ENCODE results near the gene NTRK3.
A peak's percentile ranks its signal among the peaks of the same experiment; 100 is the strongest.

NTRK3 gene

DNA sequence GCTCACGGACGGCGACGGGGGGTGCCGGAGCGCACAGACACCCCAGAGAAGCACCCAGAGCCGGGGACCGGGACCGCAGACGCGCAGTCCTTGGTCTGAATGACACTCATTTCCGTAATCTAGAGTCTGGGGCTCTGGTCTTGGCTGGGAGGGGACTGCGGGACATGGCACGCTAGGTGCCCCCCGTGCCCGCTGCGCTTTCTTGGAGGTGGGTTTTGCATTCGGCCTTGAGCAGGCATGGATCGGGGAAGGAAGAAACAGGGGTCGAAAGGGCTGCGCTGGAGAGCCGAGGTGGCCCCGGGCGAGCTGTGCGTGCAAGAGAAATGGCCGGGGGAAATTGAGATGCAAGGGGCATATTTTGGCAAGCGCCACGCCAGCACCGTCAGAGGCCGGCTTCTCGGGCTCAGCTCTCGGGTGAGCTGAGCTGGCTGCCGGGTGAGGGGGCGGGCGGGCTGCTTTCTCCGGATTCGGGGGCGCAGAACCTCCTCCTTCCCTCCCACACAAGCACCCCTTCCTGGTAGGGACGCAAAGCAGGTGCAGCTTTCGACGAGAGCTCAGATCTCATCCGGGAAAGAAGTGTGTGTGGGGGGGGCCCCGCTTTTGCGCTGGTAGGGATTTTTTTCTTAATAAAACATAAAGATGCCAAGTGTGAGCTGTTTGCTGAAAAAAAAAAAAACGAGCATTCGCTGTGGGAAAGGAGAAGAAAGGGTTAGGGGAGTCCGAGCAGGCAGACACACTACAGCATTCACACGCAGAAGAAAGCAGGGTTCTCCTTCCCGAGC, 963 bp upstream of the NTRK3 start:
- DNase-seq = no peak

DNA sequence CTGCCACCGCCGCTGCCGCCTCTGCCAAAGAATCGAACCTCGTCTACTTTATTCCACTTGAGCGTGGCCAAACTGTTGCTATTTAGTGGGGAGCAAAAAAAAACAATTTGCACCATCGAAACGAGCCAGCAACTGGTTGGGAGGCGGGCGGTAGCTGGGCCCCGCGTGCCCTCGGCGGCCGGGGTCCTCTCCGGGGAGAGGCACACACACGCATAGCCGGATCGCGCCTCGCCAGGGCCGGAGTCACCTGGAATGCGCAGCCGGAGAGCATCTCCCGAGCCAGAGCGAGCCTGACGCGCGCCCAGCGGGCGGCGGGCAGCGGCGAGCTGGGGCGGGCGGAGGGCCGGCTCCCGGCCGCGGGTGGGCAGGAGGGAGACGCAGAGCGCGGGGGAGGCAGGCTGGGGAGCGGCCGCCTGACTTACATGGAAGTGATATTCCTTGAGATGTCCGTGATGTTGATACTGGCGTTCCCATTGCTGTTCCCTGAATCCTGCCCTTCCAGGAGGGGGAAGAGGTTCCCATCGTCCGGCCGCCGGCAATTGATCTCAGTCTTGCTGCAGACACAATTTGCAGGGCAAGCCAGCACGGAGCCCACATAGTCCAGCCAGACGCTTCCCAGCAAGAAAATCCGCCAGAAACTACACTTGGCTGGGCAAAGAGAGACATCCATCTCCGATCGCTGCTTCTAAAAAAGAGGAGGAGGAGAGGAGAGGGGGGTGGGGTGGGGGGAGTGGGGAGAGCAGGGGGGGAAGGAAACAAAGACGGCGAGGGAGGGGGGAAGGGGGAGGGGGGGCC, 858 bp downstream of the NTRK3 start:
- DNase-seq = no peak

DNA sequence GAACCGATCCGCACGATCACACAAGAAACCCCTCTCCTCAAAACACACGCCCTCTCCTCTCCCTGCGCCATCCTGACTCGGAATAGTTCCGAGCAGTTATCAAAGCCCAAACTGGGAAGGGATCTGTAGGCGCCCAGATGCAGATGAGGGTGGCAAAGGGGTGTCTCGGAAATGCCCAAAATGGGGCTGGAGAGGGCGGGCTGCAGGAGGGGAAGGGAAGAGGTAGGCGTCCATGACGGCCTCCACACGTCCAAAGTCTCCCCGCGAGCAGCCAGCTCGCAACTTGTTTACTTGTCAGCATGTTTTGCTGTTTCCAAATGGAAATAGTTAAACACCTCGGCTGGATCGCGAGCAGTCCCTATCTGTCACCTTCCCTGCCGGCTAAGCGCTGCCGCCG, 1.5 kb downstream of the NTRK3 start:
- DNase-seq = no peak

DNA sequence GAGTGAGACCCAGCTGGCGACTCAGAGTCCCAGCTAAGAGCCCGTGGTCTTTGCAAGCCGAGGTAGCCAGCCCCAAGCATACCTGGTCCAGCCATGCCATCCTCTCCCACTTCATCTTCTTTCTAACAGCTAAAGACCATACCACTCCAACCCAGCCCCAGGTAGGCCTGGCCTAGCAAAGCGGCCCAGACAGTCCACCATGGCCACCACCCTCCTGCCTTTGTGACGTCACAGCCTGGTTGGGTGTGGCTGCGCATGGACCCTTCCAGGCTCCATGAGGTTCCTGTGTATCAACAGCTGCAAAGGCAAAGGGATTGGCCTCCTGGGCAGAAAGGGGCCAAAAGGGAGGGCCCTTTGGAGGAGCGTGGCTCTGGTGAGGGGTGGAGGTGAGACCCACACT, 4.1 kb downstream of the NTRK3 start:
- DNase-seq = no peak

DNA sequence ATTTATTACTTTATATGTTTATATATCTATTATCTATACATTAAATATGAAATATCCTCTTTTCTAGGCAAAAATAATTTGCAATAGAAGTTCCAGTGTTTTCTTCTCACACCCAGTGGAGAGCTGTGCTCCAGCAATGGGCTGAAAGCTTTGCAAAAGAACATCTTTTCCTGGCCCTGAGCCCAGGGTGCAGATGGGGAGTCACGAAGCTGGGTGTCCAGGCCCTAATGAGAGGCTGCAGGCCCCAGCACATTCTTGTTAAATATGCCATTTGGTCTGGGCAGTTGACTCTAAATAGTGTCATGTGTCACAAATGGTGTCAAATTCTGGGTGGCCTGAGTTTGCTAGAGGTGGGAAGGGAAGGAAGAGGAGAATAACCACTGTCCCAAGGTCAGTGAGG, 5.7 kb downstream of the NTRK3 start:
- DNase-seq = no peak

DNA sequence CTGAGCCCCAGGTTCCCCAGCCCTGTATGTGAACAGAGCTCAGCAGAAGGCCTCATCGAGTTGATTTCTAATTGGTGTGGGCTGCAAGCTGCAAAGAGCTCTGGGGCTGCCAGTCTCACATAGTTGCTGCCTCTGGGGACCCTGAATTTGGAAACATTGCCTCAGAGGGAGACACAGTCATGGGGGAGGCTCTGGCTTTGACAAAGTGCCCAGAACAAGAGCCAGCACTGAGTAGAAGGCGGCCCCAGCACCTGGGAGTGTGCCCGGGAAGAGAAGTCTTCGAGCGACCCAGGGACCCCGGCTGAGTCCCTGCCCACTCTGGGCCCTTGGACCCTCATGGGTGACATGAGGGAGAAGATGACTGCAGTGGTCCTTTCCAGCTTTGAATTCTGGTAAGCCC, 7.3 kb downstream of the NTRK3 start:
- DNase-seq = no peak

DNA sequence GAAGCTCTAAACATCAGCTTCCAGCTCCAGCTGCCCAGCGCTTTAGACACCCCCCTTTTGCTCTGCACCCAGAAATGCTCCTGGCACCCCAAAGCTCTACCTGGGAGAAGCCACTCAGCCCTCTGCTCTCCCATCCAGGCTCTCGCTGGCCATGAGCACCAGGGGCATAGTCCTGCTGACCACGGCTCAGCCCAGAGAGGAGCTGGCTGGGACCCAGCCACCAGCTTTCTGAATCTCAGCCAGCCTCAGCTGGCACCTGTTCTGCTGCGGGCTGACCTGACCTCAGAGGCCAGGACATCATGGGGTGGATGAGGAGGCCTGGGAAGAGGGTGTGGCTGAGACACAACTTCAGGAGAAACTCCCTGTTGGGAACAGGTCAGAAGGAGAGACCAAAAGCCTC, 8.6 kb downstream of the NTRK3 start:
- no peak for DNase-seq

DNA sequence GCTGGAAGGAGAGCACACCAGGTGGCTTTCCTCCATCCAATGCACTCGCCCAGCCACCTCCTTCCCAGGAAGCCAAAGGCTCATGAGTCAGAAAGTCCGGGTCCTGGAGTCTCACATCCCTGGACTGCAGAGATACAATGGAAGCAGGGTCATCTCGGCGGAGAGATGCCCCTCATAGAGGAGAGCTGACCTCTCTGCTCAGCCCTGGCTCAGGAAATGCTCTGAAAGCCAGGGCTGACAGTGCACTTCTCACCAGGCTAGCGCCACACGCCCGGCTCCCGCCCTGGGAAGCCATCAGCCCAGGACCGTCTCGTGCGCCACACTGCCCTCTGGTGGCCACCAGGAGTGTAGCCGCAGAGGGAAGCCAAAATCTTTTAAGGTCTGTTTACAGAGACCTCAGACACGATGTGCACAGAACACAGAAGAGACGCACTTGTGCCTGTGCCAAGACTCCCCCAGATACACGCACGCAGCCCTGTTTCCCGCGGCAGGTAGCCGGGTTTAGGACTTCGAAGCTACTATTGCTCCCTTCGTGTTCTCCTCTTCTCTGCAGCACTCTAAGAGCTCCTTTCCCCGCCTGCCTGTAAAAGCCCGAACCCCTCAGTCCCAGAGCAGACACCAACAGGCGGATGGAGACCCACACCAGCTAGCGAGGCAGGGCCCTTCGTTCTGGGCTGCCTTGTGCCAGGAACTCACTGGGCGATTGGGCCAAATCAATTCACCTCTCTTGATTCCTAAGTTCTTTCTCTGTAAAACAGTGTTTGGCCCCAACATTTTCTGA, 9.7 kb downstream of the NTRK3 start:
- DNase-seq = peak; percentile 44

DNA sequence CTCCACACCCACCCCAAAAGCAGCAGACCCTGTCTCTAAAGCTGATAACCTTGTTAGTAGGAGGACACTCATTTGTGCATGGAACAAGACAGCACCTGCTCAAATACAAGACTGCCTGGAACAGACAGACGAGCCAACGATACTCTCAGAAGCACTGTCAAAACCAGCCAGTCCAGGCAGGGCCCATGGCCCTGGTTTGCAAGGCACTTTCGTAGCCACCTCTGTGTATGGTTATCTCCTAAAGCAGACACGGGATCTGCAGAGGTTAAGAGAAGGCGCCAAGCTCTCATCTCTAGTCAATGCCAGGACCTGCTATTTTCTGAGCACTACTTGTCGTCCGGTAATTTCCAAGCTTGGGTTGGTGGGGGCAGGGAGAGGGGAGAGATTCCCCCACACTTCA, 10.5 kb downstream of the NTRK3 start:
- DNase-seq = no peak

DNA sequence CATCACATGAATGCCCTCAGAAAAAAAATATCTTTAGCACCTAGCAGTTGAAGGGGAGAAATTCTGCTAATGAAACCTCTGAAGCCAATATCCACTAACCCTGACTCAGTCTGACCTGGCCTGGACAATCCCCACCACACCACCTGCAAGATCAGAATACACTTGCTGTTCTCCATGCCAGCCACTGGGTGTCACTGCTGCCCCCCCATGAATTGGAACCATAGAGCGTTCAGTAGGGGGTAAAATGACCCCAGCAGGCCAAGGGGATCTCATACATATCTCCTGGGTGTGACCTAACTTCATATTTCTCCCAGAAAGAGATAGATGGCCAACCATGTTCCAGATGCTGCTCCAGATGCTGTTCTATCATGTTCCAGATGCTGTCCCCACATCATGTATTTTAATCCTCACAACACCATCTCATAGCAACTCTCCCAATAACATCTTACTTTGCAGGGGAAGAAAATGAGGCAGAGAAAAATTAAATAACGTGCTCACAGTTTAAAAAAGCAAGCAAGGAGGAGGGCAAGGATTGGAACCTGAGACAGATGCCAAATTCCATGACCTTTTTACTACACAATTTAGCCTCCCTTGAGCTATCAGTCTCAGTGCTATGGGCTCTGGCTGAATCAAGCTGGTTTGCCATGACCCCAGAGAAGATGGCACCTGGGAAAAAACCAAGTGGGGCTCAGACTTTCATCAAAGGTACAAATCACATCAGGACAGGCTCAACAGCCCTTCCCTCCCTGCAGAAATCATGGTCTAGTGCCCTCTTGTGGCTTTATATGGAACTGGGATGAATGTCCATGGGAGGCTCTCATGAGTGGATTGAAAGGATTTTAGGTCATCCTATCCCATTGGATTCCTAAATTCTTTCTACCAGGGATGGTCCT, 12.4 kb downstream of the NTRK3 start:
- DNase-seq = no peak

DNA sequence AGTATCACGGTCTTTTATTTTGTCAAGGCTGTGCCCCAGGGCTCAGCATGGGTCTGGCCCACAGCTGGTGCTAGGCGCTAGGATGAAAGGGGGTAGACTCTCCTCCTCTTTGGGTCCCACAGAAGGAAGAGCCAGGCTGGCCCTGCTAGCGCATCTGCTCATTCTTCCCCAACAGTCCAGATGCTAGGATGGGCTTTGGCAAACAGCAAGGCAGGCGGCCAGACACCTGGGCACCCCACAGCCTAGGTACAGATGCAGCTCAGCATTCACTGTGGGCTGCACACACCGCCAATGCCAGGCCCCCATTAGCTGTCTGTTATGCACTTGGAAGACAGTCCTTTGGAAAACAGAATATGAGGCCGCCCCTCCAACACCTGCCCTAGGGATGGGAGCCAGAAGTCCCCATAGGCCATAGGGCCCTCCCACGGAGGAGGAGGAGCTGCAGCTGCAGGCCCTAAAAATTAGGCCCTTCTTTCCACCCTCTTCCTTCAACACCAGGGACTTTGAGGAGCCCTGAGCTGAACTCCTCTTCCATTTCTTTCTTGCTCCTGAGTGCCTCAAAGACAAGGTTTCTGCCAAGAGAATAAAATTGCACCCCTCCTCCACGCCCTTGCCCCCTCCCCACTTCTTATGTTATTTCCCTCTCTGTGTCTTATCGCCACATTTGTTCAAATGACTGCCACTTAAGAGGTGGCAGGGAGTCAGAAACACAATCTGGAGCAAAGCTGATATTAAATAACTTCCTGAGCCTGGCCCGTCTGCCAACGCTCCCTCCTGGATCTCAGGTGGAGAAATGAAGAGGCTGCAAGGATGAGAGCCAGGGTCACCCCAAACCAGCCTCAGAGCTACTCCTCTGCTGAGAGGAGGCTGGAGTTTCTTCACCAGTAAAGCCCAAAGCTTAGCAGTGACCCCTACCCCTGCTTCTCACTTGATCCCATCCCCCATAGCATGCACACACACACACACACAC, 13.7 kb downstream of the NTRK3 start:
- no peak for DNase-seq

DNA sequence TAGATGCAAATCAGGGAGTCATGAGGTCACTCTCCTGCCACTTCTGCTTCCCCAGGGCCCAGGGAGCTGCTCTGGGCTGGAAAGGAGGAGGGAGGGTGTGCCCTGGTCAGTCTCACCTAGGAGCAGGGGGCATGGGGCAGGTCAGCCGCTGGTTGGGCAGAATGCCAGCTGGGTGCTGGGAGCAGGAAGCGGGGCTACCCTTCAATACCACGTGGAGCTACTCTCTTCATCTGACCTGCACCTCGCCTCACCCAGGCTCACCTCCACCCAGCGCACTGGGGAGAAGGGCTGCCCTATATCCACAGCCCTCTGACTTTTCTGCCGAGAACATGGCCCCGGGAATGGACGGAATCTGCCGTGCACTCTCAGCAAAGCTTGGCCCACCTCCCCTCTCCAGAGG, 15.1 kb downstream of the NTRK3 start:
- no peak for DNase-seq

DNA sequence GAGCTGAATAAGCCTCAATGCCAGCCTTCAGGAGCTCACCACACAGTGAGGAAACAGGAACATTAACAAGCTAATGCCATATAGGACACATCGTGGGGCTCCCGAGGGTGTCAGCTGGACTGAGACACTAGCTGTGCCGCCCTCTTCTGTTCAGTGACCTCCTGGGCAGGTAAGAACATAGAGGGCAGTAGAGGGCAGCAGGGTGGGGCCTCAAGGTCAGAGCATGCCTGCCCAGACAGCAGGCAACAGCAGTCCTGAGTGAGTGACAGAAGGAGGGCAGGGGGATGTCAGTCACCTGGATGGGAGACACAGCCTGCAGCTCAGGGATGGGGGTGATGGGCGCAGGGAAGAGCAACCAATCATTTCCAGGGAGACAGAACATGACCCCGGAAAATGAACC, 15.5 kb downstream of the NTRK3 start:
- no peak for DNase-seq

DNA sequence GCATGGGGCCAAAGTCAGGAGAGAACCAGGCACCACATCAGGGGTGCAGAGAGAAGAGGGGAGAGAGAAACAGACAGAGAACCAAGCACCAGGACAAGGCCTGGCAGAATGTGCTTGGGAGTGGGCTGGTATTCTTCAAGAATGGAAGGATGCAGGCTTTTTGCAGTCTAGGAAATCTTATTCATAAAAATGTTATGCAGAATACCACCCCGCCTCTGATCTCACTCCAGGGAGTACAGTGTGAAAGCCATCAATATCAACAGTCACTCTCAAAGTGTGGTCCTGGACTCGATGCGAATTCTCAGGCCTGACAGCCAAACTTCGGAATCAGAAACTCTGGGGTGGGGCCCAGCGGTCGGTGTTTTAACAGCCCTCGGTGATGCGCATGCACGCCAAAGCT, 16.9 kb downstream of the NTRK3 start:
- no peak for DNase-seq

DNA sequence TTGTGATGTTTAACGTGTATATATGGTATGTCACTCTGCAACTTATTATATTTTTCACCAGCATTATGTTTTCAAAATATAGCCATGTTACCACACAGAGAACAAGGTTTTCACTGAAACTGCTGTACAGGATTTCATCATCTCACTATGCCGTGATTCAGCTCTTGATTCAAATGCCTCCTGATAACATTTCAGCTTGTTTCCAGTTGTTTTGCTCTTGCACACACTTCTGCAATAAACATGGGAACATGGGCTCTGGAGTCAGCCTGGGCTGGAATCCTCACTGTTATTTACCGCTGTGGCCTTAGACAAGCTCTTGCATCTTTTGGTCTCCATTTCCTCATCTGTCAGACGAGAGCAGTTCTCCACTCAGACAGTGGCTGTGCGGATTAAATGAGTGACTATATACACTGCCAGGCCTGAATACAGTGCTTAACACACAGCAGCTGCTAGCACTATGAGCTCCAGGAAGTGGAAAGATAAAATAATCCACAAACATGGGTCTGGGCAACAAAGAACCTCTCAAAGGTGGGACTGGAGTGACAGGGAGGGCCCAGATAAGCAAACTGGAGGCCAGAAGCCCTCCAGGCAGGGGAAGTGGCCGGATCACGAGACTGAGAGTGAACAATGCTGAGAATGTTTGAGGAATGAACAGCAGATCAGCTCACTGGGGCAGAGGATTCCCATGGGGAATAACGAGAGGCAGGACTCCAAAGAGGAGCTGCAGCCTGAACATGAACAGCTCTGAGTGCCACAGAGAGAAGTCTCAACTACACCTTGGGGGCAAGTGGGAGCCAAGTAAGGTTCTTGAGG, 17.7 kb downstream of the NTRK3 start:
- DNase-seq = no peak

DNA sequence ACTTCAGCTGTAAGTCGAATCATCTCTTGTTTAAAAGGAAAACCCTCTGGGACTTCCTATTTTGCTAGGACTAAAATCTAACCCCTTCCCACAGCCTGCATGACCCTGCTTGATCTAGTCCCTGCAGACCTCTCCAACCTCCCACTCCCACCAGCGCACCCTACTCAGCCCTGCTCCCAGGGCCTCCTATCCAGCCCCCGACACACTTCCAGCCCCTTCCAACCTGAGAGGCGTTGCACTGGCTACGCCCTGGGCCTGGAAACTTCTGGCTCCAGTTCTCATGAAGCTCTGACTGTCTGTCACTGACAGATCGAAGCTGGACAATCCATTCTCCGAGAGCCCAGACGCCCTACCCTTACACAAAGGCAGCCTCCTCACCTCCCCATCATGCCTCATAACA, 21.8 kb downstream of the NTRK3 start:
- DNase-seq = no peak

DNA sequence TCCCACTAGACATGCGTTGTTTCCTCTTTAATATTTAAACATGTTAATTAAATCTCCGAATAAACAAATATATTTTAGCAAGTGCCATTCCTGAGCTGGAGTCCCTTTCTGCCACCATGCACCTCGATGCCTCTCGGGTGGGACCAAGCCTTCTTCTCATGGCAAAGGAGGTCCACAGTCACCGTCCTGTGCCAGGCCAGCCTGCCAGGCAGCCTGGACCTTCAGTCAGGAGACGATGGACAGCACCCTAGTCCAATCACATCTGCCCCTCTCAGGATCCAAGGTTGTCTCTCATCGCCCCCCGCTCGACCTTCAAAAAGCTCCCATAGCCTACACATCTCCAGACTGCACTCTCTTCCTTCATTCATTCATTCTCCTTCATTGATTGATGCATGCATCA, 22.6 kb downstream of the NTRK3 start:
- DNase-seq = no peak

DNA sequence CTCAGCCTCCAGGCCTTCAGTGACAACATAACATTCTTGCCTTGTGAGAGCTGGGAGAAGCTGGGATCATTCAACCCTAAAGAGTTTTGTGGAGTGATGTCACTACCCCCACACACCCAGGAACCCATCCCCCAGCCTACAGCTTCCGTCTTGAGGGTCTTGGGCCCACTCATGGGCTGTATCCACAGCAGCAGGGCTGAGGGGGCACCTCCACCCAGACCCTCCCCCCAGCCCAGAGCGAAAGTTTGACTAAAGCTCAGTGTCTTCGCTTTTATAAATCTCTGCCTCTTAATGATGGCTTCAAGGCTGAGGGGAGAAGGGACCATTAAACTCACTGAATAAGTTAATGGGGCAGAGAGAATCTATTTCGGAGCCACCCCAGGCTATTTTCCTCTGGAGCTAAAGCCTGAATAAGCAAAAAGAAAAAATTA, 23.8 kb downstream of the NTRK3 start:
- DNase-seq = no peak

DNA sequence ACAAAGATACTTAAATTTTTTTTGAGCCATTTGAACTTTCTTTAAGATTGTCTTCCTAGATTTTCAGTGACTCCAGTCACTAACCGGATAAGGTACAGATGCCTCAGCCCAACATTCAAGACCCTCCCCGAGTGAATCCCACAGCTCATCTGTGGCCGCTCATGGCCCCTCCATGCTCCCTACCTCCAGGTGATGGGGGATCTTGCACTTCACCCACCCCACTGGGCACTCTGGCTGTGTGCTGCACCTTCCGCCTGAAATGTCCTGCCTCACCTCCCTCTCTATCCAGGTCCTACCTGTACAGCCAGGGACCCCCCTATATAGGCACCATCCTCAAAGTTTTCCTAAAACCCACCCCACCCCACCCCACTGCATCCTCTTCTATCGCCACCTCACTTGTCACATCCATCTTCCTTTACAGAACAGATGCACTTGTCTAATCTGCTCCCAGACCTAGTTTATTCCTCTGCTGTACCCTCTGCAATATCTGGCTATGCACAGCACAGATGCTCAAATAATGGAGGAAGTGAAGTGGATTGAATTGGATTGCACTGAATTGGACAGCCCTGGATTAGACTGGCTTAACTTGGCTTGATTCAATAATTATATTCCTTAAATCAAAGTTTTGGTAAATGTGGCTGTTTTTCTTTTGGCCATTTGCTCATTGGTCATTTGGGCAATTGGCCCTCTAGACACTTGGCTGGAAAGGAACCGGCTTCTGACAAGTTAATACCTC, 24.5 kb downstream of the NTRK3 start:
- no peak for DNase-seq

DNA sequence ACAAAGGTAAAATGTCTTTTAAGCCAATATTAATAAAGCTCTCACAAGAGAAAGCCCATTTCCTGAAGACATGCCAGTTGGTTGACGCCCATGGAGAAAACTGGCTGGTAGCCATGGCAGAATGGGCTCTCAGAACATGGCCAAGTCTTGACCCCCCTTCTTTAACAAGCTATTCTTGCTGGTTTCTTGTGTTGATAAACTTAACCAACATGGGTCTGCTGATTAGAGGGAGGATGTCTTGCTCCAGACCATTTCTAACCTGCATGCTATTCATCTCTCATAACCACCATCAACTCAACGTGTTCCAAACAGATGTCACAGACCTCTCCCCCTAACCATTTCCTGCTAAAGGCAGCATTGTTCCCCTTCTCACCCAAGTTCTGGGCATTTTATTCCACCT, 25.7 kb downstream of the NTRK3 start:
- no peak for DNase-seq
